ENCODE results near the gene CLPSL1. TPM values are rescaled to one million over a fixed set of nuclear protein-coding genes. Genes with fewer than 3 reads are reported as not detected.

The CLPSL1 gene
- total RNA-seq, 1 experiment from 2014 or later: not detected

- no peaks in the 10 kb centered on the region for H3K4me1 Mint-ChIP-seq (ENCODE audit: insufficient read depth, unreplicated experiment)
- POLR2A ChIA-PET: no interaction called here
- intact Hi-C loops (cut with micrococcal nuclease): no loop called here
- H3K4me3 Mint-ChIP-seq (ENCODE audit: unreplicated experiment): no peak overlapping the region
- DNase-seq (ENCODE audit: unreplicated experiment): no peak
- no peaks in the 10 kb centered on the region for H3K27me3 Mint-ChIP-seq (ENCODE audit: insufficient read depth, unreplicated experiment)
- H3K9me3 Mint-ChIP-seq (ENCODE audit: unreplicated experiment): no peaks in the 10 kb centered on the region
- H3K27ac Mint-ChIP-seq (ENCODE audit: low read depth, unreplicated experiment): no peak overlapping the region
- CTCF ChIA-PET: interaction anchor here (0.7 kb wide), 1 partner anchor 33 kb away, joined by 3 read pairs; no protein-coding TSS in a partner anchor
- BruUV-seq (replicated peaks): no TSS peak
- TF ChIP-seq, protein P1, sequence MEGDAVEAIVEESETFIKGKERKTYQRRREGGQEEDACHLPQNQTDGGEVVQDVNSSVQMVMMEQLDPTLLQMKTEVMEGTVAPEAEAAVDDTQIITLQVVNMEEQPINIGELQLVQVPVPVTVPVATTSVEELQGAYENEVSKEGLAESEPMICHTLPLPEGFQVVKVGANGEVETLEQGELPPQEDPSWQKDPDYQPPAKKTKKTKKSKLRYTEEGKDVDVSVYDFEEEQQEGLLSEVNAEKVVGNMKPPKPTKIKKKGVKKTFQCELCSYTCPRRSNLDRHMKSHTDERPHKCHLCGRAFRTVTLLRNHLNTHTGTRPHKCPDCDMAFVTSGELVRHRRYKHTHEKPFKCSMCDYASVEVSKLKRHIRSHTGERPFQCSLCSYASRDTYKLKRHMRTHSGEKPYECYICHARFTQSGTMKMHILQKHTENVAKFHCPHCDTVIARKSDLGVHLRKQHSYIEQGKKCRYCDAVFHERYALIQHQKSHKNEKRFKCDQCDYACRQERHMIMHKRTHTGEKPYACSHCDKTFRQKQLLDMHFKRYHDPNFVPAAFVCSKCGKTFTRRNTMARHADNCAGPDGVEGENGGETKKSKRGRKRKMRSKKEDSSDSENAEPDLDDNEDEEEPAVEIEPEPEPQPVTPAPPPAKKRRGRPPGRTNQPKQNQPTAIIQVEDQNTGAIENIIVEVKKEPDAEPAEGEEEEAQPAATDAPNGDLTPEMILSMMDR (IDR thresholded peaks at IDR 0.05; ENCODE audit: unreplicated experiment): no peak
- H3K36me3 Mint-ChIP-seq (ENCODE audit: insufficient read depth, unreplicated experiment): peaks cover 20% of the 10 kb centered on the region
Measured at GRCh38 chr6:35829306-35829705, 48.5 kb downstream of the CLPSL1 start.

DNA sequence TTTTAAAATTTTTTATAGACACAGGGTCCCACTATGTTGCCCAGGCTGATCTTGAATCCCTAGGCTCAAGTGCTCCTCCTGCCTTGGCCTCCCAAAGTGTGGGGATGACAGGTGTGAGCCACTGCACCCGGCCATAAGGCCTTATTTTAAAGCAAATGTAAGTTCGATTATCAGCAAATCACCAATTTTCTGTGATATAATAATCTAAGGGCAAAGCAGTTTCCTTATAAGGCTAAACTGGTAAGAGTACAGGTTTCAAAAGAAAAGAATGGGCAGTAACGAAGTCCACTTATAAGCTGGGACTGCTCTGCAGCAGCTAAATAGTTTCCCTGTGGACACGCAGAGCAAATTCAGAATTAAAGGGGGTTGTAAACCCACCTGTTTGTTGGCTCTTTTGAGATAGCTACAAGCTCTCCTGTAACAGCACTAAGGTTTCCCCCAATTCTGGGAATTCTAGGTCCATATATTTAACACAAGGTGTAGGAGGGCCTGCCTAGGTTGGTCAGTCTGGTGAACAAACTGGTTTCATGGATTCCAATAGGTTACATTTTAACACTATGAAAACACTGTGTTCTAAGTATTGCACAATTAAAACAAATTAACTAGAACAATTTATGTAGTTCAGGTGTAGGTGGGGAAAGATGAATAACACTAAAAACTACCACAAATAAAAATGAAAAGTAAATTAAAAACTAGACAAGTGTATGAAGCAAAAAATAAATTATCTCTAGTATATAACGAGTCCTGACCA, 50.6 kb downstream of the CLPSL1 start:
- intact Hi-C loops (cut with micrococcal nuclease): no loop called here
- TF ChIP-seq, protein P1 (IDR thresholded peaks at IDR 0.05; ENCODE audit: unreplicated experiment): no peak
- POLR2A ChIA-PET: no interaction called here
- DNase-seq (ENCODE audit: unreplicated experiment): no peak
- BruUV-seq (replicated peaks): no TSS peak
- peaks cover 41% of the 10 kb centered on the region for H3K36me3 Mint-ChIP-seq (ENCODE audit: insufficient read depth, unreplicated experiment)
- H3K27ac Mint-ChIP-seq (ENCODE audit: low read depth, unreplicated experiment): no peak overlapping the region
- no peaks in the 10 kb centered on the region for H3K4me1 Mint-ChIP-seq (ENCODE audit: insufficient read depth, unreplicated experiment)
- H3K27me3 Mint-ChIP-seq (ENCODE audit: insufficient read depth, unreplicated experiment): no peaks in the 10 kb centered on the region
- H3K4me3 Mint-ChIP-seq (ENCODE audit: unreplicated experiment): no peak overlapping the region
- CTCF ChIA-PET: no interaction called here
- no peaks in the 10 kb centered on the region for H3K9me3 Mint-ChIP-seq (ENCODE audit: unreplicated experiment)

GRCh38 chr6:35833536-35833935, 52.7 kb downstream of the CLPSL1 start:
- ChIA-PET CTCF (no interaction called here), POLR2A (no interaction called here)
- Mint-ChIP-seq H3K4me1 (ENCODE audit: insufficient read depth, unreplicated experiment) (no peaks in the 10 kb centered on the region), H3K27me3 (ENCODE audit: insufficient read depth, unreplicated experiment) (no peaks in the 10 kb centered on the region), H3K4me3 (ENCODE audit: unreplicated experiment) (no peak overlapping the region), H3K9me3 (ENCODE audit: unreplicated experiment) (no peaks in the 10 kb centered on the region), H3K36me3 (ENCODE audit: insufficient read depth, unreplicated experiment) (peaks cover 57% of the 10 kb centered on the region), H3K27ac (ENCODE audit: low read depth, unreplicated experiment) (no peak overlapping the region)
- DNase-seq (ENCODE audit: unreplicated experiment): peak; percentile 24
- no TSS peak for BruUV-seq (replicated peaks)
- intact Hi-C loops (cut with micrococcal nuclease): no loop called here
- TF ChIP-seq, protein P1 (IDR thresholded peaks at IDR 0.05; ENCODE audit: unreplicated experiment): no peak

Other genes starting within 250 kb of the CLPSL1 start
- gene FKBP5, start 92.1 kb upstream of the CLPSL1 start, total RNA-seq (2022): 304 and 387 TPM in 2 replicates
- 2.3 and 2.6 TPM in 2 replicates for gene ARMC12, start 44.0 kb upstream of the CLPSL1 start, total RNA-seq (2022)
- gene CLPSL2, start 4.4 kb upstream of the CLPSL1 start, total RNA-seq (2022): not detected in 2 replicates
- gene CLPS, start 16.3 kb downstream of the CLPSL1 start, total RNA-seq (2022): not detected in 2 replicates
- gene LHFPL5, start 24.3 kb downstream of the CLPSL1 start, total RNA-seq (2022): not detected in 2 replicates
- 80.7 and 83.9 TPM in 2 replicates for gene SRPK1, start 140.1 kb downstream of the CLPSL1 start, total RNA-seq (2022)
- gene SLC26A8, start 243.6 kb downstream of the CLPSL1 start, total RNA-seq (2022): not detected in 2 replicates
- gene MAPK14, start 246.8 kb downstream of the CLPSL1 start, total RNA-seq (2022): 42.9 and 46.2 TPM in 2 replicates

Data from MCF 10A (cell line).